ENCODE results near the gene SRSF5.

Gene SRSF5

GRCh38 chr14:69766984-69767368 is at the start of gene SRSF5:
SRSF5 (plus strand) TSS chr14:69767142; CDS start chr14:69768157, 1,015 bp downstream.
- TF ChIP-seq GATA2 (IDR thresholded peaks at IDR 0.05; ENCODE audit: low read depth, low read length) (no peak), GATA3 (IDR thresholded peaks at IDR 0.05; ENCODE audit: low read depth, low read length) (no peak)

GRCh38 chr14:69719501-69719951 is 47.4 kb upstream of the SRSF5 start:
- TF ChIP-seq GATA2 (IDR thresholded peaks at IDR 0.05; ENCODE audit: low read depth, low read length) = no peak
- no peak for TF ChIP-seq GATA3 (IDR thresholded peaks at IDR 0.05; ENCODE audit: low read depth, low read length)

GRCh38 chr14:69720912-69721311 is 46.0 kb upstream of the SRSF5 start:
- TF ChIP-seq GATA3 (IDR thresholded peaks at IDR 0.05; ENCODE audit: low read depth, low read length) = no peak
- no peak for TF ChIP-seq GATA2 (IDR thresholded peaks at IDR 0.05; ENCODE audit: low read depth, low read length)

- TF ChIP-seq GATA2 (IDR thresholded peaks at IDR 0.05; ENCODE audit: low read depth, low read length) (no peak), GATA3 (IDR thresholded peaks at IDR 0.05; ENCODE audit: low read depth, low read length) (no peak)
These were observed 40.0 kb upstream of the SRSF5 start for GRCh38 chr14:69726761-69727511.

- TF ChIP-seq GATA3 (IDR thresholded peaks at IDR 0.05; ENCODE audit: low read depth, low read length) (no peak), GATA2 (IDR thresholded peaks at IDR 0.05; ENCODE audit: low read depth, low read length) (no peak)
These were observed 39.1 kb upstream of the SRSF5 start for GRCh38 chr14:69727860-69728259.

GRCh38 chr14:69741055-69741454 is 25.9 kb upstream of the SRSF5 start:
- TF ChIP-seq GATA2 (IDR thresholded peaks at IDR 0.05; ENCODE audit: low read depth, low read length) (no peak), GATA3 (IDR thresholded peaks at IDR 0.05; ENCODE audit: low read depth, low read length) (no peak)

- no peak for TF ChIP-seq GATA2 (IDR thresholded peaks at IDR 0.05; ENCODE audit: low read depth, low read length)
These were observed 17.0 kb upstream of the SRSF5 start for GRCh38 chr14:69749956-69750355.

GRCh38 chr14:69750495-69750894 is 16.4 kb upstream of the SRSF5 start:
- TF ChIP-seq GATA3 (IDR thresholded peaks at IDR 0.05; ENCODE audit: low read depth, low read length) (no peak), GATA2 (IDR thresholded peaks at IDR 0.05; ENCODE audit: low read depth, low read length) (no peak)

- TF ChIP-seq GATA3 (IDR thresholded peaks at IDR 0.05; ENCODE audit: low read depth, low read length) = no peak
- no peak for TF ChIP-seq GATA2 (IDR thresholded peaks at IDR 0.05; ENCODE audit: low read depth, low read length)
These were observed 14.2 kb upstream of the SRSF5 start for GRCh38 chr14:69752773-69753172.

- TF ChIP-seq GATA2 (IDR thresholded peaks at IDR 0.05; ENCODE audit: low read depth, low read length) = no peak
These were observed 13.1 kb upstream of the SRSF5 start for GRCh38 chr14:69753860-69754259.

GRCh38 chr14:69754487-69754886 is 12.5 kb upstream of the SRSF5 start:
- no peak for TF ChIP-seq GATA2 (IDR thresholded peaks at IDR 0.05; ENCODE audit: low read depth, low read length)
- no peak for TF ChIP-seq GATA3 (IDR thresholded peaks at IDR 0.05; ENCODE audit: low read depth, low read length)

GRCh38 chr14:69755296-69755695 is 11.6 kb upstream of the SRSF5 start:
- no peak for TF ChIP-seq GATA3 (IDR thresholded peaks at IDR 0.05; ENCODE audit: low read depth, low read length)
- no peak for TF ChIP-seq GATA2 (IDR thresholded peaks at IDR 0.05; ENCODE audit: low read depth, low read length)

GRCh38 chr14:69755784-69756183 is 11.2 kb upstream of the SRSF5 start:
- TF ChIP-seq GATA3 (IDR thresholded peaks at IDR 0.05; ENCODE audit: low read depth, low read length) (no peak), GATA2 (IDR thresholded peaks at IDR 0.05; ENCODE audit: low read depth, low read length) (no peak)

GRCh38 chr14:69756298-69756697 is 10.6 kb upstream of the SRSF5 start:
- TF ChIP-seq GATA3 (IDR thresholded peaks at IDR 0.05; ENCODE audit: low read depth, low read length) = no peak
- TF ChIP-seq GATA2 (IDR thresholded peaks at IDR 0.05; ENCODE audit: low read depth, low read length) = no peak

- TF ChIP-seq GATA3 (IDR thresholded peaks at IDR 0.05; ENCODE audit: low read depth, low read length) = no peak
- no peak for TF ChIP-seq GATA2 (IDR thresholded peaks at IDR 0.05; ENCODE audit: low read depth, low read length)
These were observed 6.1 kb upstream of the SRSF5 start for GRCh38 chr14:69760810-69761209.

Measured in SH-SY5Y (cell line).